HepG2 (cell line): Measurements from ENCODE around the gene PCDHA7. TPM values are rescaled to one million over a fixed set of nuclear protein-coding genes. Genes with fewer than 3 reads are reported as not detected.

Experiments used
- NPAS2 ChIP-seq: sonication (generic); formaldehyde crosslinking; IDR thresholded peaks from 2 replicates; pipeline ENCODE4 v1.8.0; 2022; ENCODE audit warnings: mild to moderate bottlenecking, missing genetic modification reagents, borderline replicate concordance
- ZBTB40 ChIP-seq, 2 experiments: fragments of 450-650 bp in 1 of 2; sonication (generic) in 1 of 2; formaldehyde crosslinking in 1 of 2; IDR thresholded peaks; 2 replicates each; pipeline versions ENCODE4 v1.6.1 to v1.8.0; 2016 to 2022; ENCODE audit warnings: antibody characterized with exemption in 1 of 2, mild to moderate bottlenecking in 1 of 2, missing genetic modification reagents in 1 of 2
- ZZZ3 ChIP-seq: sonication (generic); formaldehyde crosslinking; IDR thresholded peaks from 2 replicates; pipeline ENCODE4 v1.4.0; 2020; ENCODE audit warnings: missing genetic modification reagents, mild to moderate bottlenecking, borderline replicate concordance
- polyA plus RNA-seq, 8 experiments: library from polyadenylated mRNA; depleted of rRNA in 3 of 8; stranded (reverse) in 7 of 8; unstranded in 1 of 8; fragments of >200 nt; fragmentation: Illumina TruSeq in 4 of 8; extraction: Trizol in 4 of 8; gene quantifications; 2 replicates each; pipeline versions ENCODE4 v1.2.1 to v1.2.3, GENCODE V29; 2011 to 2016; ENCODE audit warnings: low read depth in 4 of 8, missing spikeins in 1 of 8, mixed read lengths in 1 of 8; ENCODE audit not compliant: insufficient read depth in 1 of 8
- total RNA-seq, 5 experiments: library from RNA; depleted of rRNA; stranded (reverse); fragments of >200 nt; fragmentation: Illumina TruSeq; extraction: Trizol; gene quantifications; 2 replicates each; pipeline ENCODE4 v1.2.3, GENCODE V29; 2016; ENCODE audit warnings: low read depth in 1 of 5

The PCDHA7 gene
- total and polyA plus RNA-seq, 2 of the 13 experiments (the other 11 are each of a cell fraction or from before 2014, with no cell fraction given) = 0.49 to 0.53 TPM

DNA sequence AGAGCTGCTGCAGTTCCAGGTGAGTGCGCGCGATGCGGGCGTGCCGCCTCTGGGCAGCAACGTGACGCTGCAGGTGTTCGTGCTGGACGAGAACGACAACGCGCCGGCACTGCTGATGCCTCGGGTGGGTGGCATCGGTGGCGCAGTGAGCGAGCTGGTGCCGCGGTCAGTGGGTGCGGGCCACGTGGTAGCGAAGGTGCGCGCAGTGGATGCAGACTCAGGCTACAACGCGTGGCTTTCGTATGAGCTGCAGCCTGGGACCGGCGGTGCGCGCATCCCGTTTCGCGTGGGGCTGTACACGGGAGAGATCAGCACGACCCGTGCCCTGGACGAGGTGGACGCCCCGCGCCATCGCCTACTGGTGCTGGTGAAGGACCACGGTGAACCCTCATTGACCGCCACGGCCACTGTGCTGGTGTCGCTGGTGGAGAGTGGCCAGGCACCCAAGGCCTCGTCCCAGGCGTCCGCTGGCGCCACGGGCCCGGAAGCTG lies 31.2 kb upstream of the PCDHA7 start (continued):
- TF ChIP-seq ZBTB40 (IDR thresholded peaks at IDR 0.05) (no peak), ZBTB40 (CRISPR knock-in tag; IDR thresholded peaks at IDR 0.05) (no peak), NPAS2 (no peak), ZZZ3 (CRISPR knock-in tag) (no peak)
